Endothelial cell (in vitro differentiated cells): ENCODE results near the gene MND1. TPM values are rescaled to one million over a fixed set of nuclear protein-coding genes. Genes with fewer than 3 reads are reported as not detected.

Experiments used
- DNase-seq: peaks from one replicate; pipeline ENCODE4 v3.0.0; 2021; ENCODE audit warnings: low spot score
- H3K27ac Mint-ChIP-seq: one replicate; pipeline ENCODE4 v1.8.0; 2021; ENCODE audit warnings: mixed read lengths, inconsistent platforms; ENCODE audit not compliant: unreplicated experiment
- H3K27me3 Mint-ChIP-seq: one replicate; pipeline ENCODE4 v1.8.0; 2021; ENCODE audit warnings: mild to moderate bottlenecking, moderate library complexity, mixed read lengths, inconsistent platforms; ENCODE audit not compliant: unreplicated experiment
- H3K36me3 Mint-ChIP-seq: one replicate; pipeline ENCODE4 v1.8.0; 2021; ENCODE audit warnings: mild to moderate bottlenecking, low read depth, mixed read lengths, inconsistent platforms; ENCODE audit not compliant: unreplicated experiment
- H3K4me1 Mint-ChIP-seq: one replicate; pipeline ENCODE4 v1.8.0; 2021; ENCODE audit warnings: mild to moderate bottlenecking, mixed read lengths, inconsistent platforms; ENCODE audit not compliant: unreplicated experiment
- H3K4me3 Mint-ChIP-seq: one replicate; pipeline ENCODE4 v1.8.0; 2021; ENCODE audit warnings: mild to moderate bottlenecking, mixed read lengths, inconsistent platforms; ENCODE audit not compliant: unreplicated experiment
- H3K9me3 Mint-ChIP-seq: one replicate; pipeline ENCODE4 v1.8.0; 2021; ENCODE audit warnings: mixed read lengths, inconsistent platforms; ENCODE audit not compliant: unreplicated experiment
- CTCF ChIP-seq: fragments of 200-600 bp; sonication (generic); IDR thresholded peaks from one replicate; pipeline ENCODE4 v1.5.0; 2021; ENCODE audit warnings: antibody characterized with exemption; ENCODE audit not compliant: unreplicated experiment
- total RNA-seq: library from RNA; stranded (reverse); fragmentation: NEBNext Ultra II Directional; extraction: Animal tissue kit (Norgen Biotek cat#: 25700); gene quantifications from one replicate; pipeline ENCODE4 v1.2.1, GENCODE V29; 2021; ENCODE audit not compliant: unreplicated experiment

The MND1 gene
- total RNA-seq, 1 donor from 2014 or later = 5.5 TPM

- H3K4me1 Mint-ChIP-seq = peaks cover 40% of the 10 kb centered on the region
- no peak for TF ChIP-seq CTCF
- H3K9me3 Mint-ChIP-seq = no peaks in the 10 kb centered on the region
- peaks cover 7% of the 10 kb centered on the region for H3K27me3 Mint-ChIP-seq
- H3K27ac Mint-ChIP-seq = peak overlapping the region; percentile 74
- DNase-seq = peak; percentile 43
- H3K36me3 Mint-ChIP-seq = no peaks in the 10 kb centered on the region
- H3K4me3 Mint-ChIP-seq = peak overlapping the region; percentile 92
Measured at GRCh38 chr4:153345012-153345981, 809 bp downstream of the MND1 start.

- DNase-seq = no peak
- H3K4me3 Mint-ChIP-seq = peak overlapping the region; percentile 92
- peaks cover 7% of the 10 kb centered on the region for H3K27me3 Mint-ChIP-seq
- no peak for TF ChIP-seq CTCF
- H3K27ac Mint-ChIP-seq = no peak overlapping the region
- H3K4me1 Mint-ChIP-seq = peaks cover 35% of the 10 kb centered on the region
- no peaks in the 10 kb centered on the region for H3K36me3 Mint-ChIP-seq
- H3K9me3 Mint-ChIP-seq = no peaks in the 10 kb centered on the region
Measured at GRCh38 chr4:153346031-153346430, 1.5 kb downstream of the MND1 start.

- peaks cover 30% of the 10 kb centered on the region for H3K4me1 Mint-ChIP-seq
- H3K4me3 Mint-ChIP-seq = no peak overlapping the region
- TF ChIP-seq CTCF = no peak
- peaks cover 7% of the 10 kb centered on the region for H3K27me3 Mint-ChIP-seq
- DNase-seq = no peak
- H3K36me3 Mint-ChIP-seq = no peaks in the 10 kb centered on the region
- H3K27ac Mint-ChIP-seq = no peak overlapping the region
- no peaks in the 10 kb centered on the region for H3K9me3 Mint-ChIP-seq
Measured at GRCh38 chr4:153346563-153346962, 2.1 kb downstream of the MND1 start.

GRCh38 chr4:153347117-153347516, 2.6 kb downstream of the MND1 start:
- Mint-ChIP-seq H3K27me3 (peaks cover 7% of the 10 kb centered on the region), H3K9me3 (no peaks in the 10 kb centered on the region), H3K36me3 (no peaks in the 10 kb centered on the region), H3K4me1 (peaks cover 25% of the 10 kb centered on the region), H3K4me3 (no peak overlapping the region), H3K27ac (no peak overlapping the region)
- TF ChIP-seq CTCF = no peak
- no peak for DNase-seq

- TF ChIP-seq CTCF = no peak
- H3K27ac Mint-ChIP-seq = no peak overlapping the region
- H3K9me3 Mint-ChIP-seq = no peaks in the 10 kb centered on the region
- no peak overlapping the region for H3K4me3 Mint-ChIP-seq
- peaks cover 5% of the 10 kb centered on the region for H3K27me3 Mint-ChIP-seq
- DNase-seq = no peak
- peaks cover 16% of the 10 kb centered on the region for H3K4me1 Mint-ChIP-seq
- H3K36me3 Mint-ChIP-seq = no peaks in the 10 kb centered on the region
Measured at GRCh38 chr4:153348006-153348405, 3.5 kb downstream of the MND1 start.
